Fibroblast of villous mesenchyme (primary cell): ENCODE results near the gene ST3GAL4. TPM values are rescaled to one million over a fixed set of nuclear protein-coding genes. Genes with fewer than 3 reads are reported as not detected.

Experiments
- DNase-seq: peaks from one replicate; pipeline ENCODE4 v3.0.0-alpha.2; 2010; ENCODE audit warnings: low read depth
- H3K4me3 ChIP-seq: 2 replicates; pipeline ENCODE4 v1.5.1; 2011; ENCODE audit warnings: low read depth, mild to moderate bottlenecking, low read length
- CTCF ChIP-seq: IDR thresholded peaks from 2 replicates; pipeline ENCODE4 v1.5.1; 2012; ENCODE audit warnings: low read depth, mild to moderate bottlenecking, low read length; ENCODE audit not compliant: insufficient read depth
- total RNA-seq: library from RNA; depleted of rRNA; stranded (reverse); fragments of >200 nt; gene quantifications from 2 replicates; pipeline ENCODE4 v1.2.3, GENCODE V29; 2012

The ST3GAL4 gene
- total RNA-seq, 1 donor: 16.8 TPM

DNA sequence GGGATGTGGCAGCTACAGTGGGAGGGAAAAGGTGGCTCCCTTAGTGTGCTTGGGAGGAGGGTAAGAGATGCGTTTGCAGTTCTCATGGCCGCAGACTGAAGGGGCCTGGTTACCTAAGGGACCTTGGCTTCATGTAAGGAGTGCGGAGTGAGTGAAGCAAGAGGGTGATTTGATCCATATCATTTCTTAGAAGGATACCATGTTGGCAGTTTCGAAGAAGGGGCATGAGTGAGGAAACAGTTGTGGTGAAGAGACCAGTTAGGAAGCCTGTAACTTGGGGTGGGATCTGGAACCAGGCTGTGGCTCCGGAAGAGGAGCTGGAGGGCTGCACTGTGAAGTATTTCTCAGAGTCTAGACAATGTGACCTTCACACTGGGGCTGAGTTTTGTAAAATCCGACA, 45.0 kb downstream of the ST3GAL4 start:
- no peak for TF ChIP-seq CTCF
- H3K4me3 ChIP-seq: no peak overlapping the region
- no peak for DNase-seq

- no peak for TF ChIP-seq CTCF
- H3K4me3 ChIP-seq: no peak overlapping the region
- DNase-seq: no peak
Observed at GRCh38 chr11:126403022-126403581, 47.6 kb downstream of the ST3GAL4 start.

GRCh38 chr11:126403658-126404057, 48.2 kb downstream of the ST3GAL4 start:
- H3K4me3 ChIP-seq: no peak overlapping the region
- DNase-seq: no peak
- TF ChIP-seq CTCF: no peak

DNA sequence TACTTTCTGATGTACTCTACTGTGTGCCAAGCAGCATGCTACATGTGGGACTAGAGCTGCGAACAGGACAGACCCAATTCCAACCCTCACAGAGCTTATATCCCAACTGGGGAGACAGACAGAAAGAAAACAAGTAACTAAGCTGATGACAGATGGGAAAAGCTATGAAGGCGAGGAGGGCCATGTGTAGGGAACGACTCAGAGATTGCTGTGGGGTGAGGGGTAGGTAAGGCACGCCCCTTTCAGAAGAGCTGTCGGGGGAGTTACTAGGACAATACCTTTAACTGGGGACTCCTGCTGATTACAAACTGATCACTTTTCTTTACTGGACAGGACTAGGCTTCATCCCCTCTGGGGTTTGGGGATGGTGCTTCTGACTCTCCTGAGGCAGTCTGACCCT, 48.9 kb downstream of the ST3GAL4 start:
- no peak for DNase-seq
- TF ChIP-seq CTCF: no peak
- H3K4me3 ChIP-seq: no peak overlapping the region

GRCh38 chr11:126405374-126405773, 49.9 kb downstream of the ST3GAL4 start:
- no peak for DNase-seq
- TF ChIP-seq CTCF: no peak
- H3K4me3 ChIP-seq: no peak overlapping the region

GRCh38 chr11:126405906-126406305, 50.4 kb downstream of the ST3GAL4 start:
- no peak for TF ChIP-seq CTCF
- DNase-seq: no peak
- H3K4me3 ChIP-seq: no peak overlapping the region

GRCh38 chr11:126406368-126406767, 50.9 kb downstream of the ST3GAL4 start:
- no peak for DNase-seq
- no peak for TF ChIP-seq CTCF
- no peak overlapping the region for H3K4me3 ChIP-seq
